RPMI8226 (cell line): ENCODE measurements around the gene ST7L.

Source experiments
- DNase-seq: peaks from one replicate; pipeline ENCODE4 v3.0.0-alpha.2; 2015

Gene ST7L

GRCh38 chr1:112618114-112618720 lies 724 bp downstream of the ST7L start:
- peak; percentile 20 for DNase-seq

- DNase-seq, result no peak
Measured at GRCh38 chr1:112614460-112615065, 4.4 kb downstream of the ST7L start.

DNA sequence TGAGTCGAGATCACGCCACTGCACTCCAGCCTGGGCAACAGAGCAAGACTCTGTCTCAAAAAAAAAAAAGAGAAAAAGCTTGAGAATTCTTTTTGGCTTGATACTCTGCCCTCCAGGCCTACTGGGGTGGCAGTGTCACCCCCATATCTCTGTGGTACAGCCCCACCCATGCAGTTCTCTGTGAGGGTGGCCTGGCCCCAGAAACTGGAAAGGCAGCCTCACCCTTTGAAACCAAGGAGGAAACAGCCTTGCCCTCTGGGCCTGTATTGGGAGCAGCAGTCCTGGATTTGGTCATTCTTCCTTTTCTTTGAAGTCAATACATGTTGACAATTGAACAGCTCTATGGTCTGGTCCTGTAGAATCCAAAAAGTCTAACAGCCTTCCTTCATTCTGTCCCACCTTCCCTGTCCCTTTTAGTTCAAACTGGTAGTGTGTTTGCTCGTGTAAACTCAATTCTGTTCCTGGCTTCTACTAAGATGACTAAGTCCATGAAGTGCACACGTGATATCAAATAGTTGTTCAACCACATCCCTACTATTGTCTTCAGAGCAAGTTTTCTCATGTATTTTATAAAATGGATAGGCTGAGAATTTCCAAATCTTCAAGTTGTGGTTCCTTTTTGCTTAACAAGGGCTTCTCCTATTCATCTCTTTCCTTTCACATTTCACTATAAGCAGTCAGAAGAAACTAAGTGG lies 13.2 kb downstream of the ST7L start:
- no peak for DNase-seq

DNA sequence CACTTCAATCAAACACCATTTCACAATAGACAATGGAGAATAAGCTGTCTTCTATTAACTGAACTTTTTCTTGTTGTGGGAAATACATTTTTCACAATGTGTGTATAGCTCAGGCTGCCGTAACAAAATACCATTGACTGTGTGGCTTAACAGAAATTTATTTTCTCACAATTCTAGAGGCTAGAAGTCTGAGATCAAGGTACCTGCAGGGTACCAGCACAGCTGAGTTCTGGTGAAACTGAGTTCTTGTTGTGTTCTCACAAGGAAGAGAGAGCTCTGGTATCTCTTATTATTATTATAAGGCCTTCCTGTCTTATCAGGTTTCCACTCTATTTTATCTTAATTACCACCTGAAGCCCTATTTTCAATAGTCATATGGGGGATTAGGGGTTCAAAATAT lies 15.4 kb downstream of the ST7L start:
- DNase-seq, result no peak

- DNase-seq, result no peak
Measured at GRCh38 chr1:112603012-112603411, 15.9 kb downstream of the ST7L start.

DNA sequence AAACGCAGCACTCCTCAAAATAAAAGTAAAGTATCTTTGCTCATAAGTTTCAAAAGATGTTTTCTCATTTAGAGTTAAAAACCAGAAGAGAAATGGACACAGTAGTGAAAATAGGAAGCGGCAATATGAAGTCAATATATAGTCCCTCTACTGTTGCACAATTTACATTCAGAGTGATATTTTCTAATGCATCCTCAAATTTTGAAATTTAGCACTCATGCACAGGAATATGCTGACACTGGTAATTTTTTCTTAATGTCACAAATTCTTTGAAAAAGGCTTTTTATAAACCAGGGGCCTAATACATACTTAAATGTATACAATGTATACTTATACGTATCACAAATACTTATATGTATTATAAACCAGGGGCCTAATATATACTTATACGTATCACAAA lies 19.5 kb downstream of the ST7L start:
- no peak for DNase-seq

DNA sequence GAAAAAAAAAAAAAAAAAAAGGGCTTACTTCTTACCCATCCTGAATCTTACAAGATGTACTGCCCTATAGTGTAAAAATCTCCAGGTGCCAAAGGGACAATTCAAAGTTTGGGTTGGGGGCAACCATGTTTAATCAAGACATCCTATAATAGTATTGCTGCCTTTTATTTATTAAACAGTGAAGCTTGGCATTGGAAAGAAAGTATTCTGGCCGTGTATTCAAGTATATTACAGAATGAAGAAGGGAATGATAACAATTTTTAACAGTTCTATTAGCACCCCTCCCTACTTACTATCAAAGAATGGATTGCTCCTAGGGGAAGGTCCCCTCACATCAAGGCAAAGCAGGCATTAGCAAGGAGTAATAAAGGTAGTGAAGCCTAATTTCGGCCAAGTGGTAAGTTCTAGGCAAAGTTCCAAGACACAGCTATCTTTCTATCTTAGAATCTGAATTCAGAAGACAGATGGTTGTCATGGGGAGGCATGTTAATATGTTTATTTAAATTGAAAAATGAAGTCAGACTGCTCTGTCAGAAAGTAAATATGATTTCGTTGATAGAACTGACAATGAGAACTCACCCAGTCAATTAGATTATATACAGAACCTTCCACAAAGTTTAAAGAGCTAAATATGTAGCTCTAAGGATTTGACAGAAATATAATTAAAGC lies 24.6 kb downstream of the ST7L start:
- DNase-seq, result no peak

GRCh38 chr1:112589766-112590165 lies 29.2 kb downstream of the ST7L start:
- no peak for DNase-seq

DNA sequence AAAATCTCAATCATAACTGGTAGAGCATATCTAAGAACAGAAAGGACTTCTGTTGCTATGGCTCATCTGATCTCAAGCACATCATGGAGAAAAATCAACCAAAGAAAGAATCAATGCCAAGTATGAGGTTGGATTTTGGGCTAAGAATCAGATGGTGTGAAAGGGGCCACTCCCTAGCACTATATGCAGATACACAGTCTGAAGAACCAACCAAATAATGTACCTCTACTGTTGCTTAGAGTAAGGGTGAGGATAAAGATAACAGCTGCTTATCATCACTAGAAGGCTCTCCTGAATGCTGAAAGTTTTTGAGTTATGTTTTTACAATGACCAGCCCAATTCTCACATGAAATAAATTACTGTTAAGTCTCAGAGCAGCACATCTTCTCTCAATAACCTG lies 35.6 kb downstream of the ST7L start:
- DNase-seq, result no peak

GRCh38 chr1:112581586-112582192 lies 37.3 kb downstream of the ST7L start:
- no peak for DNase-seq

DNA sequence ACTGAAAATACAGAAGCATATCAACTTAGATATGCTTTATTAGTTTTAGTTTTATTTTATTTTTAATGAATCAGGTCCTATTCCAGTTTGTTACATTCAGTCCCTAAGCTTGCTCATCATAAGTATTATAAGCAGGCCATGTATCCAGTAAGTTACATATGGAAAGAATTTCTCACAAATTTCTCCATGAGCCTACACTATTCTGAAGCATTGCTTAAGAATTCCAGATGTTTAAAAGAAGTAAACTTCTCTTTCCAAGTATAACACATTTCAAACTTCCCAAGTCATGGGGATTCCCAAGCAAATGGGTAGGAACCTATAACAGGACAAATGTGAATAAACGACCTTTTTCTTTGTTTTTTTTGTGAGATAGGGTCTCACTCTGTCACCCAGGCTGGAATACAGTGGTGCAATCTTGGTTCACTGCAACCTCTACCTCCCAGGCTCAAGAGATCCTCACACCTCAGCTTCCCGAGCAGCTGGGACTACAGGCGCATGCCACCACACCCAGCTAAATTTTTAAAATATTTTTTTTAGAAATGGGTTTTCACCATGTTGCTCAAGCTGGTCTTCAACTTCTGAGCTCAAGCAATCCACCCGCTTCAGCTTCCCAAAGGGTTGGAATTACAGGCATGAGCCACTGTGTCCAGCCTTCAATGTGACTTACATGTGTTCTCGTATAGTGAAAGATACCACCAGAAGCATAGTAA lies 39.0 kb downstream of the ST7L start:
- DNase-seq, result no peak

DNA sequence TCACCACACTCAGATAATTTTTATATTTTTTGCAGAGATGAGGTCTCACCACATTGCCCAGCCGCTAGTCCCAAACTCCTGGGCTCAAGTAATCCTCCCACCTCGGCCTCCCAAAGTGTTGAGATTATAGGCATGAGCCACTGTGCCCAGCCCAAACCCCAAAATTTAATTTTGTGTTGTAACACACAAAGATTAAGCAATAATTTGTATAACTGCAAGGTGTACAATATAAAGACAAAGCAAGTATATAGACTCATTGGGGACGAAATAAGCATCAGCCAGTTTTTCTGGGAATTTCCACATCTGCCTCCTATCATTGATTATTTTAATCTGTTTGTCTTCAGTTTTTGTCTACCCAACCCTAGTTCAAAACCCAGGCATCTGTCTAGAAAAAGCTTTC lies 42.7 kb downstream of the ST7L start:
- no peak for DNase-seq

DNA sequence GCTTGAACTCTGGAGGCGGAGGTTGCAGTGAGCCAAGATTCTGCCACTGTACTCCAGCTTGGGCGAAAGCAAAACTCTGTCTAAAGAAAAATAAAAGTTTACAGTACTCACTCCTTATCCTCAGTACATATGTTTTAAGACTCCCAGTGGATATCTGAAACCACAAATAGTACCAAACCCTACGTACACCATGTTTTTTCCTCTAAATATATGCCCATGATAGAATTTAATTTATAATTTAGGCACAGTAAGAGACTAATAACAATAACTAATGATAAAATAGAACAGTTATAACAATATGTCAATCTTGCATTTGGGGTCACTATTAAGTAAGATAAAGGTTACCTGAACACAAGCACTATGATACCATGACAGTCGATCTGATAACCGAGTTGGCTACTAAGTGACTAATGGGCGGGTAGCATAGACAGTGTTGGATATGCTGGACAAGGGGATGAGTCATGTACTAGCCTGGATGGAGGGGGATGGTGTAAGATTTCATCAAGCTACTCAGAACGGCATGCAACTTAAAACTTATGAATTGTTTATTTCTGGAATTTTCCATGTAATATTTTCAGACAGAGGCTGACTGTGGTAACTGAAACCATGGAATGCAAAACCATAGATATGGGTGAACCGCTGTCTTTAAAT lies 43.7 kb downstream of the ST7L start:
- no peak for DNase-seq

DNA sequence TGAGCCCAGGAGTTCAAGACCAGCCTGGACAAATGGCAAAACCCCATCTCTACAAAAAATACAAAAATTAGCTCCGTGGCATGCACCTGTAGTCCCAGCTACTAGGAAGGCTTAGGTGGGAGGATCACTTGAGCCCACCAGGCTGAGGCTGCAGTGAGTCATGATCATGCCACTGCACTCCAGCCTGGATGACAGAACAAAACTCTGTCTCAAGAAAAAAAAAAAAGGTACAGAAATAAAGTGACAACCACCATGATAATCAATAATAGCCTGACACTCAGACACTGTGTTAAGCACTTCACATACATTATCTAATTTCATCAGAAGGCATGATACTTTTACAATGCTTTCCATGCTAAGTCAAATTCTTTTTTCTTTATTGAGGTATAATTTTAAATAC lies 53.1 kb downstream of the ST7L start:
- no peak for DNase-seq

- DNase-seq, result no peak
Measured at GRCh38 chr1:112564081-112564480, 54.9 kb downstream of the ST7L start.

DNA sequence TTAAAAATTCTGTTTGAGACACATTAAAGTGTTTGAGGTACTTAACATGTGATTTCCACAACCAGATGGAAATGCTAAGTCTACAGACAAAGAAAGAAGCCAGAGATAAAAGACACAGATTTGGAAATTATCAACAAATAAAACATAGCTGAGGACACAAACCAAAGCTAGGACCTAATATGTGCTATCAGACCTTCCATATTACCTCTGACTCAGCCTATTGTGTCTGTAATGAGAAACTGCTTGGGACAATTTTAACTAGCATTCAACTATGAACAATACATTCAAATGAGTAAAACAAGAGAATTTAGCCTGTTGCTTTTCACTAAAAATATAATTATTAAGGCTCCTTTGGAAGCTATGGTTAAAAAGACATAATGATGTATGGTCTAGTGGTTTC lies 55.6 kb downstream of the ST7L start:
- DNase-seq, result no peak

DNA sequence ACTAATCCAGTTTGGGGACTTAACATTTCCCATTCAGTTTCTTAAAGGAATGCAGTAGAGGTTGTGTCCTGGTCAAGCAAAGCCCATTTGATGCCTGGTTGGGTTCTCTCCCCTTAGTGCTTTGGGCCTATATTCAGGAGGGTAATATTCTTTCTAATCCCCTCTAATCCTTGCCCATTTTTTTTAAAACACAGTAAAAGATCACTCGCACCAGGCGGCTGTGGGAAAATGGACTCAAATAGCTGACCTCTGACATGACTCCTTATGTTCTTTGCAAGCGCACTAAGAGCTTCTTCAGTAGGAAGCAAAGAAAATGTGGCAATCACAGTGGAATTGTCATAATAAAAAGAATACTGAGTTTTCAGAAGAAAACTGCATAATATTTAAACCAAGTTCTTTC lies 60.3 kb downstream of the ST7L start:
- DNase-seq, result no peak

- no peak for DNase-seq
Measured at GRCh38 chr1:112557385-112557784, 61.6 kb downstream of the ST7L start.

DNA sequence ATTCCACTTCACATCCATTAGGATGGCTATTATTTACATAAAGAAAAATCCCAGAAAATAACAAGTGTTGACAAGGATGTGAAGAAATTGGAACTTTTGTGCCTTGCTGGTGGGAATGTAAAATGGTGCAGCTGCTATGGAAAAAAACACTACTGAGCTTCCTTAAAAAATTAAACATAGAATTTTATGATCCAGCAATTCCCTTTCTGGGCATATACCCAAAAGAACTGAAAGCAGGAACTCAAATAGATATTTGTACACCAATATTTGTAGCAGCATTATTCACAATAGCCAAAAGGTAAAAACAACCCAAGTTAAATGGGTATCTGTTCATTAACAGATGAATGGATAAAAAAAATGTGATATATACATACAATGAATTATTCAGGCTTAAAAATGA lies 64.5 kb downstream of the ST7L start:
- no peak for DNase-seq

DNA sequence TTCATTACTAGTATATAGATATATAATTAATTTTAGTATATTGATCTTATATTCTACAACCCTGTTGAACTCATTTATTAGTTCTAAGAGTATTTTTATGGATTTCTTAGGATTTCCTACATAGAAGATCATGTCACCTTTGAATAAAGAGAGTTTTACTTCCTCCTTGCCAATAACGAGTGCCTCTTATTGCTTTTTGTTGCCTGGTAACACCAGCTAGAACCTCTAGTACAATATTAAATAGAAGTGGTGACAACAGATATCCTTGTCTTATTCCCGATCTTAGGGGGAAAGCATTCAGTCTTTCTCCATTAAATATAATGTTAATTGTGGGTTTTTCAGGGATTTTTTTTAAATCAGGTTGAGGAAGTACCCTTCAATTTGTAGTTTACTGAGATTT lies 69.4 kb downstream of the ST7L start:
- DNase-seq, result no peak

- DNase-seq, result no peak
Measured at GRCh38 chr1:112548547-112548946, 70.4 kb downstream of the ST7L start.

DNA sequence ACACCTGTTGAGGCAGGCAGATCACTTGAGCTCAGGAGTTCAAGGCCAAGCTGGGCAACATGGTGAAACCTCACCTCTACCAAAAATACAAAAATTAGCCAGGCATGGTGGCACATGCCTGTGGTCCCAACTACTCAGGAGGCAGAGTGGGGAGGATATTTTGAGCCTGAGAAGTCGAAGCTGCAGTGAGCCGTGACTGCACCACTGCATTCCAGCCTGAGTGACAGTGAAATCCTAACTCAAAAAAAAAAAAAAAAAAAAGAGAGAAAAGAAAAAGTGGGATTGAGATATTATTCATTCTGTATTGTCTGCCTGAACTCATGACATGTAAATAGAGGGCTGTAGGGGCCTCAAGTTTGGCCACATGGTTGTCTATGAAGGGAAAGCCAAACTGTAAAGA lies 72.9 kb downstream of the ST7L start:
- no peak for DNase-seq

DNA sequence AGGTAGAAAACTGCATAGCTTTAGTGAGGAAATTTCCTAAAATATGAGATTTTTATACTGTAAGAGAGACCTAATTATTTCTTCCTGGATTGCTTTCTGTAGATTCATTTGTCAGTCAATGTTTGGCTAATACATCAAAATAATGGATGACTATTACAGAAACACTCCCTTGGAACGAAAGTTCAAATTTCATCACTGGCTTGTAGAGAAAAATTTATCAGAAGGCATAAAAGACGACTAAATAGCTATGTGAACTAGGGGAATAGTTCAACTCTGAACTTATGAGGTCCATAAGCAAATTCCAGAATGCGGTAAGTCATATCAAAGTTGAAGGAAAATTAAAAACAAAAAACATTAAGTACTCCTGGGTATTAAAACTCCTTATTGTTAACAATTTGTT lies 74.2 kb downstream of the ST7L start:
- DNase-seq, result no peak
